ENCODE data around the gene PTAFR. TPM values are rescaled to one million over a fixed set of nuclear protein-coding genes. Genes with fewer than 3 reads are reported as not detected.

Gene PTAFR
- total RNA-seq, 1 experiment from 2014 or later: 1.9 TPM

DNA sequence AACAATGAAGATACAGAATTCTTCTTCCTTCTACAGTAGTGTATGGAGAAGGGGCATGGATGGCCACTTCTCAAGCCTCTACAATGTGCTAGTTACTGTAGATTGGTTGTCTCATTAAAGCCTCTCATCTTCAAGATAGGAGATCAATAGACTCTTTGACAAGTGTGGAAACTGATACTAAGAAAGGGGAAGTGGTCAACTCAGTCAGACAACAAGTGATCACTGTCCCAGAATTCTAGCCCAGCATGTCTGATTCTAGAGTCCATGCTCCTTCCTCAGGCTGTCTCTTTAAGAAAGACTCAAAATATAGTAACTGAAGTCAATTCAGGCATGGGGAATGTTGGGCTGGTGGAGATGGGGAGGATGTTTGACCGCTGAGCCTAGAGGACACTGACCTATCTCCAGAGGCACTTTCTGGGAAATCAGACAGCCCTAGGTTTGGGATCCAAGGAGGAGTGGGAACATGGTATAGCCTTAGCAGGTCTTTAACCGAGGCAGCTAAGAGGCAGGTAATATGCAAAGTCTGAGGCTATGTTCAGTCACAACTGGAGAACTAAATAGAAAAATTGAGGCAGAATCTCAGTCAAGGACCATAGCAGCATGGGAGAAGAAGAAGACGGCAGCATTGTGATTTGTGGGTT, 48.8 kb downstream of the PTAFR start:
- no peak overlapping the region for H3K9ac ChIP-seq (ENCODE audit: extremely low read depth, insufficient read length, low read length)
- H2BK15ac ChIP-seq (ENCODE audit: low read depth, low read length): no peak overlapping the region
- no peak overlapping the region for H3K56ac ChIP-seq (ENCODE audit: insufficient read length, low read depth, low read length)
- no peaks in the 10 kb centered on the region for H3K36me3 Mint-ChIP-seq (ENCODE audit: insufficient read depth in 1 of 3, low read depth in 3 of 3)
- peaks cover 11% of the 10 kb centered on the region for H3K27me3 Mint-ChIP-seq (ENCODE audit: low read depth)
- H4K8ac ChIP-seq (replicated peaks; ENCODE audit: insufficient read length, low read depth, low read length): no peak overlapping the region
- no peak overlapping the region for H3K23ac ChIP-seq (ENCODE audit: insufficient read length, low read depth, low read length)
- H4K91ac ChIP-seq (ENCODE audit: insufficient read length, low read depth, low read length): no peak overlapping the region
- H3K27me3 ChIP-seq (ENCODE audit: insufficient read depth, low read length): no peaks in the 10 kb centered on the region
- no peak overlapping the region for H3K18ac ChIP-seq (ENCODE audit: insufficient read length, low read depth, low read length)
- H3K9me3 Mint-ChIP-seq: no peaks in the 10 kb centered on the region
- no peak overlapping the region for H2AFZ ChIP-seq (ENCODE audit: low read length)
- no peak overlapping the region for H3K4ac ChIP-seq (ENCODE audit: low read depth, low read length)
- no peak overlapping the region for H3K4me3 Mint-ChIP-seq
- no peak overlapping the region for H3K27ac Mint-ChIP-seq
- no peaks in the 10 kb centered on the region for H3K9me3 ChIP-seq (ENCODE audit: control insufficient read depth, low read depth, low read length)
- no peak overlapping the region for H2BK12ac ChIP-seq (ENCODE audit: insufficient read length, low read depth, low read length)
- no peak overlapping the region for H3T11ph ChIP-seq (ENCODE audit: low read length)
- no peak overlapping the region for H4K5ac ChIP-seq (ENCODE audit: insufficient read length, low read depth, low read length)
- no peaks in the 10 kb centered on the region for H4K20me1 ChIP-seq (ENCODE audit: control insufficient read depth, insufficient read depth, insufficient read length)
- H3K79me1 ChIP-seq (ENCODE audit: insufficient read depth, low read depth, low read length, poor library complexity, severe bottlenecking): no peaks in the 10 kb centered on the region
- no peak overlapping the region for H2AK5ac ChIP-seq (ENCODE audit: insufficient read length, low read length)
- H2BK120ac ChIP-seq (ENCODE audit: low read depth, low read length, poor library complexity, severe bottlenecking): no peak overlapping the region
- H2BK5ac ChIP-seq (ENCODE audit: insufficient read length, low read length): no peak overlapping the region
- H3K4me1 Mint-ChIP-seq: 0 out of 4 replicates have a peak, but pooled peaks cover 0 to 2% of the 10 kb centered on the region in 2 experiments
- no peaks in the 10 kb centered on the region for H3K79me2 ChIP-seq (ENCODE audit: insufficient read depth, low read length)
- no CpG with 5 or more reads among the region's 3 CpGs for WGBS (ENCODE audit: extremely low coverage, insufficient read length, low lambda C conversion rate)
- TF ChIP-seq, protein P1, sequence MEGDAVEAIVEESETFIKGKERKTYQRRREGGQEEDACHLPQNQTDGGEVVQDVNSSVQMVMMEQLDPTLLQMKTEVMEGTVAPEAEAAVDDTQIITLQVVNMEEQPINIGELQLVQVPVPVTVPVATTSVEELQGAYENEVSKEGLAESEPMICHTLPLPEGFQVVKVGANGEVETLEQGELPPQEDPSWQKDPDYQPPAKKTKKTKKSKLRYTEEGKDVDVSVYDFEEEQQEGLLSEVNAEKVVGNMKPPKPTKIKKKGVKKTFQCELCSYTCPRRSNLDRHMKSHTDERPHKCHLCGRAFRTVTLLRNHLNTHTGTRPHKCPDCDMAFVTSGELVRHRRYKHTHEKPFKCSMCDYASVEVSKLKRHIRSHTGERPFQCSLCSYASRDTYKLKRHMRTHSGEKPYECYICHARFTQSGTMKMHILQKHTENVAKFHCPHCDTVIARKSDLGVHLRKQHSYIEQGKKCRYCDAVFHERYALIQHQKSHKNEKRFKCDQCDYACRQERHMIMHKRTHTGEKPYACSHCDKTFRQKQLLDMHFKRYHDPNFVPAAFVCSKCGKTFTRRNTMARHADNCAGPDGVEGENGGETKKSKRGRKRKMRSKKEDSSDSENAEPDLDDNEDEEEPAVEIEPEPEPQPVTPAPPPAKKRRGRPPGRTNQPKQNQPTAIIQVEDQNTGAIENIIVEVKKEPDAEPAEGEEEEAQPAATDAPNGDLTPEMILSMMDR (conservative IDR thresholded peaks at IDR 0.05): no peak
- H3K14ac ChIP-seq (ENCODE audit: insufficient read depth, low read length): no peak overlapping the region
- DNase-seq: no peak
- no peak overlapping the region for H2BK20ac ChIP-seq (ENCODE audit: low read depth, low read length, poor library complexity, severe bottlenecking)
- no peak overlapping the region for H3K27ac ChIP-seq (ENCODE audit: insufficient read length, low read depth, low read length)
- no peaks in the 10 kb centered on the region for H3K4me1 ChIP-seq (ENCODE audit: insufficient read depth, low read length)
- no peak overlapping the region for H3K4me2 ChIP-seq (ENCODE audit: insufficient read depth, insufficient read length, low read length)
- no peaks in the 10 kb centered on the region for H3K23me2 ChIP-seq (ENCODE audit: insufficient read length, low read depth, low read length, poor library complexity, severe bottlenecking)
